ENCODE results near the gene SOX3.

SOX3 gene

DNA sequence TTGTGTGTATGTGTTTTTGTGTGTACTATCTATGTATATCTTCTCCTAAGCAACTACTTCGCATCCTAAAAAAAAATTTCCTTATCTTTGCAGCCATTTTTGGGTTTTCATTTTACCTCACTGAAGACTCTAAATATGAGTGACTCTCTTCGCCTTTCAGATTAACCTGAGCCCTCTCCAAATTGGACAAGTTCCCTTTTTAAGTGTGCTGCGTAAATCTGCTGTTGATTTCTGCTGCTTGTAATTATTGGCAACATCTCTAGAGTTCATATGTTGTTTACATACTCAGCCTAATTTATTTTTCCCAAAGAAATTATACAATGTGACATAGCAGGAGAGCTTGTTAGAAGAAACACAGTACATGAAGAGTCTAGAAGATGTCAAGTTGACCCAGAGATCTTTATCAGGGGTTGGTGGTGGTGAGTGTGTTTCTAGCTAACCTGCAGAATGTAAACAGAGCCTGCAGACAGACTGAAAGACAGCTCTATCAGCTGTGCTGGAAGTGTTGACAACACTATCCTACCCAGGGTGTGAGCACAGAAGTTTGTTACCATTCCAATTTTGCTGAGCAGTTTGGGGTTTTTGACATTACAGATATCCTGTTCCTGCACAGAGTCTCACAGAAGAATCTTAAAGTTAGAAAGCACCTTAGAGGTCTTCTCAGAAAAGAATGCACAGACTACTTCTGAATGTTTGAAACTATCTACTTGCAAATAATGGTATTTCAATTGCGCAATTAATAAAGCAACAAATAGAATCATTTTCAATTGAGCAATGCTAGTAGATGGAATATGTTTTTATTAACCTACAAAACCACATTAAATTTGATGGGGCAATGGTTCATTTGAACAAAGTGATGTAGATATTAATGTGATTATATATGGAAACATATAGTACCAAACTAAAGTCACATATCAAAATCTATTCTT lies 12.5 kb downstream of the SOX3 start:
- no peak for DNase-seq

DNA sequence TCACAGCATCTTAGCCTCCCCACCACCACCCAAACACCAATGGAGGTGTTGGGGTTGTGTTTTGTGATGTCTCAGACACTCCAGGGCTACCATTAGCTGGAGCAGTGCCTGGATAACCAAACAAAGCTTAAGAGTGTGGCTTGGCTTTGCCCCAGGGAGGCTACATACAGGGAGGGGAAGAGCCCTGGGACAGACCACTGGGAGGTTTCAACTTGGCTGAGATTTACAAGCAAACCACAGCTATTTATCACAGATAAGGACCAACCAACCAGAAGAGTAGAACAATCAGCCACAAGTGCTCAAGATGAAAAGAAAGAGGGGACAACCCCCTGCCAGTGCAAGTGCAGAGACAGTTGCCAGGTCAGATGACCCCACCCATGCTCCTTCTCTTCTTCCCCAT lies 24.1 kb downstream of the SOX3 start:
- DNase-seq: no peak

DNA sequence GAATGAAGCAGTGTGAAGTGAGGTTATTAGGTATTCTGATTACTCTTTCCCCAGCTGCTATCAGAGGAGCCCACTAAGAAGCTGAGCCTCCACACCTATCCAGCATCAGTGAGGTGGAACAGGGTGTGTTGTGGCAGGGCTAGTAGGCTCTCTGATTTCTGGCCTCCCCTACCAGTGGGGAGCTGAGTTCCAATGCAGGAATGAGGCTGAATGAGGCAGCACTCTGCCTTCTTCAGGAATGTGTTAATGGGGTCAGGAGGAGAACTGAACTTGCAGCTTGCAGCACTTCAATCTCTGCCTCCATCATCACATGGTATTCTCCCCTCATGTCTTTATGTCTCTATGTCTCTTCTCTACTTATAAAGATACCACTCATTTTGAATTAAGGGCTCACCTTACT lies 26.9 kb downstream of the SOX3 start:
- no peak for DNase-seq

DNA sequence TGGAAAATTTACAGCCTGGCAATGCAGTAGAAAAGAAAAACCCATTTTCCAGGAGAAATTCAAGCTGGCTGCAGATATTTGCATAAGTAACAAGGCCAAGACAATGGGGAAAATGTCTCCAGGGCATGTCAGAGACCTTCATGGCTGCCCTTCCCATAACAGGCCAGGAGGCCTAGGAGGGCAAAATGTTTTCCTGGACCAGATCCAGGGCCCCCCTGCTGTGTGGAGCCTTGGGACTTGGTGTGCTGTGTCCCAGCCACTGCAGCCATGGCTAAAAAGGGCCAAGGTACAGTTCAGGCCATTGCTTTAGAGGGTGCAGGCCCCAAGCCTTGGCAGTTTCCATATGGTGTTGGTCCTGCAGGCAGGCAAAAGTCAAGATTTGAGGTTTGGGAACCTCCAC lies 29.8 kb downstream of the SOX3 start:
- DNase-seq: no peak

DNA sequence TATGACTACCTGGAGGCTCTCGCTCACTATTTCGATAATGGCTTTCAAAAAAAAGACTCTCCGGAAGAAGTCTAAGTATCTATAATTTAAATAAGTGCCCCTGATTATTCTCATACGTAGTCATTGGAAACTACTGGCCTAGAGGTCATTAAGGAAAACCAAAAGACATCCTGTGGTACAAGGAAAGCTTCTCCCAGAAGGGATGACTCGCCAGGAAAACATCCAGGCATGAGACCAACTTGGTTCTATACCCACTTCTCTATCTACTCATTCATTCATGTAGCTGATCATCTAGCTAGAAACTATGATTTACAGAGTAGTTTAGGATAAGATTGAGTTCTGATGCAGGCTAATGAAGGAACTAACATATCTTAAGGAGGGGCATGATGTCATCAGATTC lies 37.7 kb downstream of the SOX3 start:
- DNase-seq: no peak

All from Kasumi-1 (cell line).